Erythroblast (primary cell): ENCODE data around the gene OMA1.

ENCODE experiments used
- GATA1 ChIP-seq: IDR thresholded peaks from 2 replicates; pipeline ENCODE4 v1.6.1; 2011; ENCODE audit warnings: low read depth, mild to moderate bottlenecking, control low read depth, low read length, moderate library complexity
- POLR2A ChIP-seq: IDR thresholded peaks from 2 replicates; pipeline ENCODE4 v1.6.1; 2011; ENCODE audit warnings: mild to moderate bottlenecking, low read length

GRCh38 chr1:58502519-58502918 lies 44.0 kb downstream of the OMA1 start:
- TF ChIP-seq POLR2A (no peak), GATA1 (no peak)
